ENCODE results near the gene TTC7B. TPM values are rescaled to one million over a fixed set of nuclear protein-coding genes. Genes with fewer than 3 reads are reported as not detected.
"Not testable (repeated sequence)": the region's sequence is repeated elsewhere in the genome, so short reads cannot be mapped to it uniquely, and the experiment has no call there.

TTC7B gene
- total RNA-seq, 1 donor from 2014 or later: 46.0 TPM

GRCh38 chr14:90844321-90844720 lies 28.1 kb upstream of the TTC7B start:
- no peak for DNase-seq (ENCODE audit: low read depth)
- no peak overlapping the region for H3K4me3 ChIP-seq (ENCODE audit: low read depth, low read length)
- no peaks in the 10 kb centered on the region for H3K27me3 ChIP-seq (ENCODE audit: control insufficient read depth, insufficient read depth, low read length)
- H3K36me3 ChIP-seq (ENCODE audit: control insufficient read depth, insufficient read depth, low read length): no peaks in the 10 kb centered on the region
- no peak for TF ChIP-seq CTCF (IDR thresholded peaks at IDR 0.05; ENCODE audit: insufficient read depth, low read length, poor library complexity, severe bottlenecking)

- no peaks in the 10 kb centered on the region for H3K27me3 ChIP-seq (ENCODE audit: control insufficient read depth, insufficient read depth, low read length)
- no peak for TF ChIP-seq CTCF (IDR thresholded peaks at IDR 0.05; ENCODE audit: insufficient read depth, low read length, poor library complexity, severe bottlenecking)
- H3K36me3 ChIP-seq (ENCODE audit: control insufficient read depth, insufficient read depth, low read length): no peaks in the 10 kb centered on the region
- no peak overlapping the region for H3K4me3 ChIP-seq (ENCODE audit: low read depth, low read length)
- DNase-seq (ENCODE audit: low read depth): no peak
These were observed 26.5 kb upstream of the TTC7B start for GRCh38 chr14:90842726-90843125.

- H3K4me3 ChIP-seq (ENCODE audit: low read depth, low read length); H3K36me3 ChIP-seq (ENCODE audit: control insufficient read depth, insufficient read depth, low read length); H3K27me3 ChIP-seq (ENCODE audit: control insufficient read depth, insufficient read depth, low read length); DNase-seq (ENCODE audit: low read depth): not testable (repeated sequence)
These were observed 24.4 kb upstream of the TTC7B start for GRCh38 chr14:90840667-90841066.

GRCh38 chr14:90839889-90840266 lies 23.6 kb upstream of the TTC7B start:
- no peak for DNase-seq (ENCODE audit: low read depth)
- H3K36me3 ChIP-seq (ENCODE audit: control insufficient read depth, insufficient read depth, low read length): no peaks in the 10 kb centered on the region
- H3K27me3 ChIP-seq (ENCODE audit: control insufficient read depth, insufficient read depth, low read length): no peaks in the 10 kb centered on the region
- no peak overlapping the region for H3K4me3 ChIP-seq (ENCODE audit: low read depth, low read length)
- no peak for TF ChIP-seq CTCF (IDR thresholded peaks at IDR 0.05; ENCODE audit: insufficient read depth, low read length, poor library complexity, severe bottlenecking)

- no peak for TF ChIP-seq CTCF (IDR thresholded peaks at IDR 0.05; ENCODE audit: insufficient read depth, low read length, poor library complexity, severe bottlenecking)
- H3K36me3 ChIP-seq (ENCODE audit: control insufficient read depth, insufficient read depth, low read length): no peaks in the 10 kb centered on the region
- DNase-seq (ENCODE audit: low read depth): no peak
- H3K27me3 ChIP-seq (ENCODE audit: control insufficient read depth, insufficient read depth, low read length): no peaks in the 10 kb centered on the region
- H3K4me3 ChIP-seq (ENCODE audit: low read depth, low read length): no peak overlapping the region
These were observed 23.0 kb upstream of the TTC7B start for GRCh38 chr14:90839024-90839888.

- H3K36me3 ChIP-seq (ENCODE audit: control insufficient read depth, insufficient read depth, low read length); H3K27me3 ChIP-seq (ENCODE audit: control insufficient read depth, insufficient read depth, low read length); H3K4me3 ChIP-seq (ENCODE audit: low read depth, low read length); DNase-seq (ENCODE audit: low read depth): not testable (repeated sequence)
These were observed 22.3 kb upstream of the TTC7B start for GRCh38 chr14:90838531-90838930.

- H3K4me3 ChIP-seq (ENCODE audit: low read depth, low read length): no peak overlapping the region
- no peaks in the 10 kb centered on the region for H3K36me3 ChIP-seq (ENCODE audit: control insufficient read depth, insufficient read depth, low read length)
- no peak for DNase-seq (ENCODE audit: low read depth)
- TF ChIP-seq CTCF (IDR thresholded peaks at IDR 0.05; ENCODE audit: insufficient read depth, low read length, poor library complexity, severe bottlenecking): no peak
- no peaks in the 10 kb centered on the region for H3K27me3 ChIP-seq (ENCODE audit: control insufficient read depth, insufficient read depth, low read length)
These were observed 21.1 kb upstream of the TTC7B start for GRCh38 chr14:90837355-90837754.
